Measurements from ENCODE around the gene HEPACAM2.

Gene HEPACAM2

DNA sequence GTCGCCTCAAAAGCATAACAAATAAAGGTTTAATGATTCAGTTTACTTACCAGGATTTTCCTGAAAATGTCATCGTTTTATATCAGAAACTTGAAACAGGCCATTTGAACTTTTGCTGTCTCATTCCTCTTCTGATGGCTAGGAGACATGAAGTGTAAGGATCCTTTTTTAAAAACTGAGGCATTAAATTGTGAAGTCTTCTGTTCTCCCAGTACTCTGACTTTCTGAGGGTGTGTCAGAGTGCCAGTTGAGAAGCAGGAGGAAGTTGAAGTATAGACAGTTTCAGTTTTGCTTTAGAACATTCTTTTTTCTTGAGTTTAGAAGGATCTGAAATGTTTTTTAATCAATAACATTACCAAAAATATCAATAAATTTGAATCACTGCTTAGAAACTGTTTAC is 78.1 kb downstream of the HEPACAM2 start, which contains the start of gene SAMD9L:
SAMD9L (minus strand) TSS at position 242 of the 400 bp plus-strand sequence. CDS start 12,414 bp downstream, outside the sequence.
- TF ChIP-seq POLR2A (IDR thresholded peaks at IDR 0.05; ENCODE audit: low read length) (peak; percentile 14), GATA1 (IDR thresholded peaks at IDR 0.05; ENCODE audit: low read depth, low read length) (no peak)

DNA sequence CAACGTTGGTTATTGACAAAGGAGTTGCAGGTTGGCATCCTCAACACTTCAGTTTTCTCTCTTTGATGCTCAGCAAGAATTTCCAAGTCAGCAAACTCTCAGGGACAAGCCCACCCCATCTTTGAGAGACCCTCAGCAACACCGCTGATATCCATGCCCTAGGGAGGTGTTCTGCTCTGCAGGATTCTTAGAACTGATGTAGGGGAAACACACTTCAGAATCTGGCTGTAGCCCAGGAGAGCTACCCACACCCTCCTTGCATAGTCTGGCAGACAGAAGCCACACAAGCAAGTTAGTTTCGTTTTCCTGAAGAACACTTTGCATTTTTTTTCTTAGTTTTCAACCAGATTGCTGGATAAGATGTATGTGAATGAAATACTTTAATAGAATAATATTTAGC is 78.9 kb downstream of the HEPACAM2 start:
- TF ChIP-seq POLR2A (IDR thresholded peaks at IDR 0.05; ENCODE audit: low read length) = peak; percentile 40
- no peak for TF ChIP-seq GATA1 (IDR thresholded peaks at IDR 0.05; ENCODE audit: low read depth, low read length)
- DNase-seq = peak; percentile 81 to 83

More for the DNA sequence above, 78.1 kb downstream of the HEPACAM2 start, which contains the start of gene SAMD9L:
- peak; percentile 54 to 64 for DNase-seq

DNA sequence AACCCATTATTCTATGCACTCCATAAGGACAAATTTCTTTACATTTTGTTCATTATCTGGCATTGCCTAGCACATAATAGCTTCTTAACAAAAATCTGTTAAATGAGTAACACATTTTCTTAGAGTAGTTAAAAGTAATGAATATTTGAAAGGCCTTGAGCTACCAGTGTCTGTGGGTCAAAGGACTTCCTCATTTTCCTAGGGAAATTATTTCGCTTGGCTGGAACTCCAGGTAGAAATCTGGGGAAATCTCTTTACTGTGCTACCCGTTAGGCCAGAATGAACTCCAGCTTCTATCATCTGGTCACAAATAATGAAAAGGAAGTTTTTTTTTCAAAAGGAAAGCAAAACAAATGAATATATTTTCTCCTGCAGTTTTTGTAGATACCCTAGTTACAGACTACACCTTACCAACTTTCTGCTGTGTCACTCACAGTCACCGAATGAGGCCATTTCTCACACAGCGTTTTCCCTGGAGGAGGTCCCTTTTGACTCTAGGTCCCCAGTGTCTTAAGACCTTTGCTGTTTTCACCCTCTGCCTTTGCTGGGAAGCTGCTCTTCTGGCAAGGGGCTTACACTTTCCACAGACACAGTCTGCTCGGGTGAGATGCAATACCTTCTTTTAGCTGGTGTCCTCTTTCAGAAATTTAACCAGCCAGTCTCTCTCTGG is 79.7 kb downstream of the HEPACAM2 start:
- TF ChIP-seq POLR2A (IDR thresholded peaks at IDR 0.05; ENCODE audit: low read length) (no peak), GATA1 (IDR thresholded peaks at IDR 0.05; ENCODE audit: low read depth, low read length) (no peak)
- peak; percentile 51 to 73 for DNase-seq

DNA sequence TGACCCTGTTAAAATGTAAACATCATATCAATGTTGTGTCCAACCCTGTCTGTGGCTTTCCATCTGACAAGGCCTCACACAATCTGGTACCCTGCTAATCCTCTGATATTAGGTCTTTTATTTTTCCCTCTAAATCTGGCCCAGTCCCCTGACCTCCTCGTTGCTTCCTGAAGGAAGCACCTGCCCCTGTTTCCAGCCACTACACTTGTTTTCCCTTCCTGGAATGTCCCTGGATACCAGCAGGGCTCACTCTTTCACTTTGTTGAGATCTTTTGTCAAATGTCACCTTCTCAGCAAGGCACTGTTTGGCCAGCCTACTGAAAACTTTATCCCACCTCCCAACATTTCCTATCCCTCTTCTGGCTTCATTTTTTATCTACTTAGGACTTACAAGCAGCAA is 80.2 kb downstream of the HEPACAM2 start:
- no peak for DNase-seq
- TF ChIP-seq POLR2A (IDR thresholded peaks at IDR 0.05; ENCODE audit: low read length) (no peak), GATA1 (IDR thresholded peaks at IDR 0.05; ENCODE audit: low read depth, low read length) (no peak)

DNA sequence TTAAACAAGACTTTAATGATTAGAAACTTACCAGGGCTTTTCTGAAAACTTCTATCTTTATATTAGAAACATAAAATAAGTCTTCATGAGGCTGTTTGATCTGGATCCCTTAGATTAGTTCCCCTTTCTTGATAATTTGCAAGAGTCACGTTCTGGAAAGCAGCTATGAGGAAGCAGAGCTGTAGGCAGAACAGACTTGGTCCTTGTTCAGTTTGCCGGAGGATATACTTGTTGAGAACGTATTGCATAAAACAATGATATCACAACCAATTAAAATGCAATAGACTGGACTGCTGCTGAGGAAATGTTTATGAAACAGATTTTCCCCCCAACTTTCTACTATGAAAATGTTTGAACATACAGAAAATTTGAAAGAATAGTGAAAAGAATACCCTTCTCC is 80.9 kb downstream of the HEPACAM2 start:
- TF ChIP-seq GATA1 (IDR thresholded peaks at IDR 0.05; ENCODE audit: low read depth, low read length) (no peak), POLR2A (IDR thresholded peaks at IDR 0.05; ENCODE audit: low read length) (no peak)
- DNase-seq = no peak

DNA sequence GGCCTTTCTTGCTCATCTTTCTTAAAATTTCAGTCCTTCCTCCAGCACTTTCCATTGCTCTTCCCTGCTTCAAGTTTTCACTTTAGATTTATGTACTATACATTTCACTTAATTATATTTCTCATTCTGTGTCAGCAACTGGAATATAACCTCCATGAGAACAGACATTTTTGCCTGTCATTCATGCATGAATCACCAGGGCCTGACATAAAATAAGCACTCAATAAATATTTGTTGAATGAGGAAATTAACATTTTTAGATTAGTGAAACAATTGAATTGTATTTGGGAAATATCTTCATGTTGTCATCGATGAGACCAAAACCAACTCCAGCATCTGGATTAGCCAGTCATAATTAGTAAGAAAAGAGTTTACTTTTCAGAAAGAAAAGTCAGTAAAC is 84.1 kb downstream of the HEPACAM2 start:
- TF ChIP-seq POLR2A (IDR thresholded peaks at IDR 0.05; ENCODE audit: low read length) = no peak
- no peak for TF ChIP-seq GATA1 (IDR thresholded peaks at IDR 0.05; ENCODE audit: low read depth, low read length)
- DNase-seq = no peak

DNA sequence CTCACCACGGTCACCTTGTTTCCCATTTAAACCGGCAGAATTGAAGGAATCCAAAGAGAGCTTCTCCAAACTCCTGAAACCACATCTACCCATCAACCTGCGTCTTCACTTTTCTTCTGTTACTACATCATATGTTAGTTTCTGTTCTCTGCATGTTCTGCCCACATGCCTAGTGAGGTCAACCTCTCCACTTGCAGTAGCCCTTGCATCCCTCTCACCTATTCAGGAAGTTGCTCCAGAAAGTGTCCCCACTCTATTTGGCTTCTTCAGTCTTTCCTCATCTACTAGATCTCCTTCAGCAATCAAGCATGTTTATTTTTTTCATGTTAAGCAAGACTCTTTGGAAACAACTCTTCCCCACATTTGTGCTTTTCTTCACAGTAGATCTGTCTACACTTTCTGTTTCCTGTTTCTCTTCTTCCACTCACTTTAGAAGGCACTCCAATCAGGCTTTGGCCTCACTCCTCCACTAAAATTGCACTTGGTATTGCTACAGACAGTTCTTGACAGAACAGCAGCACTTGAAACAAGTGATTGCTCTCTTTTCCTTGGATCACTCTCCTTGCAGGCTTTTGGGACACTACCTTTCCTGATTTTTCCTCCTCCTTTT is 85.6 kb downstream of the HEPACAM2 start:
- DNase-seq = no peak
- TF ChIP-seq GATA1 (IDR thresholded peaks at IDR 0.05; ENCODE audit: low read depth, low read length) (no peak), POLR2A (IDR thresholded peaks at IDR 0.05; ENCODE audit: low read length) (no peak)

DNA sequence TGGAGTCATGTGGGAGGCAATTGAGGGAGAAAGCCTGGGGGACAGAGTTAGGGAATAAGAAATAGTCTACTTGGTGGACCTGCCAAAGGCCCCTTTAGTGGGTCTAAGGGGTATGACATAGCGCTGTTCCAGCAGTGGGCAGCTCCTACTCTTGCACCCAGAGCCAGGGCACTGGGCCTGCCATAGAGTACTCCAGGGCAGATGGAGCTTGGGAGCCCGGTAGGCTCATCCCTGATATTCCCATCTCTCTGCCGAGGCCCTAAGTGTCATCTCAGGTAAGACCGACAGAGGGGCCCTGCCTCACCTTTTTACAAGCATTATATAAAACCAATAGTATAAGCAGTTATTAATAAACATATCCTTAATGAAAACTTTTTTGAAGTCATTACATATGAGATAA is 87.7 kb downstream of the HEPACAM2 start:
- TF ChIP-seq GATA1 (IDR thresholded peaks at IDR 0.05; ENCODE audit: low read depth, low read length) (no peak), POLR2A (IDR thresholded peaks at IDR 0.05; ENCODE audit: low read length) (no peak)

More for the DNA sequence above, 87.7 kb downstream of the HEPACAM2 start:
- no peak for DNase-seq
